ENCODE measurements around the gene MARCHF10.

GRCh38 chr17:62674363-62674739, 133.8 kb downstream of the MARCHF10 start:
- no peak for TF ChIP-seq CTCF (IDR thresholded peaks at IDR 0.05; ENCODE audit: extremely low read depth in 1 of 2, insufficient read depth in 1 of 2, low read depth in 1 of 2, low read length in 2 of 2)
- TF ChIP-seq, protein P1, sequence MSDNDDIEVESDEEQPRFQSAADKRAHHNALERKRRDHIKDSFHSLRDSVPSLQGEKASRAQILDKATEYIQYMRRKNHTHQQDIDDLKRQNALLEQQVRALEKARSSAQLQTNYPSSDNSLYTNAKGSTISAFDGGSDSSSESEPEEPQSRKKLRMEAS (IDR thresholded peaks at IDR 0.05; ENCODE audit: insufficient read depth, insufficient read length), result no peak
- TF ChIP-seq POLR2A (IDR thresholded peaks at IDR 0.05; ENCODE audit: low read depth, low read length), result no peak
- TF ChIP-seq EZH2 (IDR thresholded peaks at IDR 0.05; ENCODE audit: borderline replicate concordance, low read depth, low read length, severe bottlenecking), result no peak
- no peak for TF ChIP-seq JUN (IDR thresholded peaks at IDR 0.05; ENCODE audit: borderline replicate concordance, insufficient read depth, insufficient read length, low read depth)
- TF ChIP-seq POLR2AphosphoS5 (IDR thresholded peaks at IDR 0.05; ENCODE audit: insufficient read depth, low read depth, low read length), result no peak
- TF ChIP-seq MYC (IDR thresholded peaks at IDR 0.05; ENCODE audit: low read depth, low read length), result no peak
